WTC11 (cell line): ENCODE results near the gene CFAP20. TPM values are rescaled to one million over a fixed set of nuclear protein-coding genes. Genes with fewer than 3 reads are reported as not detected.

ENCODE experiments used
- ATAC-seq: fragments of 200-7000 bp; cut with Tn5 transposase; 2 replicates; pipeline ENCODE4 v1.10.0; 2021; ENCODE audit warnings: mild to moderate bottlenecking, moderate library complexity
- CTCF ChIA-PET: fragments of 300-600 bp; sonication (Branson Sonifier 250); formaldehyde crosslinking; loops from one replicate; lab custom pipeline; 2021; ENCODE audit warnings: antibody characterized with exemption; lab: Charles Lee
- POLR2A ChIA-PET: fragments of 350-600 bp; sonication (Branson Sonifier 250); formaldehyde crosslinking; loops from one replicate; lab custom pipeline; 2021; ENCODE audit warnings: antibody characterized with exemption; lab: Charles Lee
- DNase-seq: peaks from one replicate; pipeline ENCODE4 v3.0.0; 2021; ENCODE audit warnings: low spot score
- H3K27ac Mint-ChIP-seq: 2 replicates; pipeline ENCODE4 v1.8.0; 2021; ENCODE audit warnings: mixed read lengths
- H3K27me3 Mint-ChIP-seq: 2 replicates; pipeline ENCODE4 v1.8.0; 2021; ENCODE audit warnings: low read depth, mild to moderate bottlenecking, moderate library complexity, mixed read lengths
- H3K36me3 Mint-ChIP-seq: 2 replicates; pipeline ENCODE4 v1.8.0; 2021; ENCODE audit warnings: mixed read lengths
- H3K4me1 Mint-ChIP-seq: 2 replicates; pipeline ENCODE4 v1.8.0; 2022; ENCODE audit warnings: mixed read lengths
- H3K4me3 Mint-ChIP-seq: 2 replicates; pipeline ENCODE4 v1.8.0; 2021; ENCODE audit warnings: mild to moderate bottlenecking, moderate library complexity, mixed read lengths
- H3K9me3 Mint-ChIP-seq: 2 replicates; pipeline ENCODE4 v1.8.0; 2021; ENCODE audit warnings: mixed read lengths
- AFF4 ChIP-seq: sonication (generic); formaldehyde crosslinking; IDR thresholded peaks from 2 replicates; pipeline ENCODE4 v1.8.1; 2023; ENCODE audit warnings: mild to moderate bottlenecking, missing genetic modification reagents, borderline replicate concordance
- AR ChIP-seq: fragments of 250-450 bp; sonication (Bioruptor Pico); IDR thresholded peaks from 2 replicates; pipeline ENCODE4 v1.9.0; 2021; ENCODE audit warnings: mild to moderate bottlenecking
- HMGA2 ChIP-seq: fragments of 250-450 bp; sonication (Bioruptor Pico); IDR thresholded peaks from 2 replicates; pipeline ENCODE4 v1.4.0; 2021; ENCODE audit warnings: mild to moderate bottlenecking, moderate library complexity
- HMGXB4 ChIP-seq: sonication (generic); formaldehyde crosslinking; IDR thresholded peaks from 2 replicates; pipeline ENCODE4 v1.8.1; 2023; ENCODE audit warnings: mild to moderate bottlenecking, moderate library complexity, missing genetic modification reagents
- IRF2 ChIP-seq: sonication (generic); formaldehyde crosslinking; IDR thresholded peaks from 2 replicates; pipeline ENCODE4 v1.8.0; 2022; ENCODE audit warnings: low read depth, missing genetic modification reagents, borderline replicate concordance
- MAX ChIP-seq: sonication (generic); formaldehyde crosslinking; IDR thresholded peaks from 2 replicates; pipeline ENCODE4 v1.8.0; 2022; ENCODE audit warnings: mild to moderate bottlenecking, missing genetic modification reagents
- NFYB ChIP-seq: sonication (generic); formaldehyde crosslinking; conservative IDR thresholded peaks from 2 replicates; pipeline ENCODE4 v1.8.0; 2022; ENCODE audit warnings: low read depth, missing genetic modification reagents
- NR2C2 ChIP-seq: sonication (generic); formaldehyde crosslinking; IDR thresholded peaks from 2 replicates; pipeline ENCODE4 v1.8.0; 2022; ENCODE audit warnings: mild to moderate bottlenecking, missing genetic modification reagents
- NR3C1 ChIP-seq: sonication (generic); formaldehyde crosslinking; conservative IDR thresholded peaks from 2 replicates; pipeline ENCODE4 v1.8.1; 2023; ENCODE audit warnings: low read depth, mild to moderate bottlenecking, missing genetic modification reagents
- PREB ChIP-seq: sonication (generic); formaldehyde crosslinking; IDR thresholded peaks from 2 replicates; pipeline ENCODE4 v1.8.1; 2022; ENCODE audit warnings: mild to moderate bottlenecking, missing genetic modification reagents, moderate library complexity, borderline replicate concordance
- SP1 ChIP-seq: sonication (generic); formaldehyde crosslinking; conservative IDR thresholded peaks from 2 replicates; pipeline ENCODE4 v1.8.1; 2022; ENCODE audit warnings: missing genetic modification reagents
- STAT6 ChIP-seq: sonication (generic); formaldehyde crosslinking; conservative IDR thresholded peaks from 2 replicates; pipeline ENCODE4 v1.8.1; 2023; ENCODE audit warnings: mild to moderate bottlenecking, low read depth, missing genetic modification reagents, moderate library complexity
- ZBTB21 ChIP-seq: sonication (generic); formaldehyde crosslinking; IDR thresholded peaks from 2 replicates; pipeline ENCODE4 v1.8.1; 2023; ENCODE audit warnings: mild to moderate bottlenecking, missing genetic modification reagents, borderline replicate concordance
- ZMAT4 ChIP-seq: fragments of 250-450 bp; sonication (Bioruptor Pico); IDR thresholded peaks from 2 replicates; pipeline ENCODE4 v1.9.0; 2021; ENCODE audit warnings: mild to moderate bottlenecking
- ZNF138 ChIP-seq: sonication (generic); formaldehyde crosslinking; conservative IDR thresholded peaks from 2 replicates; pipeline ENCODE4 v1.8.1; 2022; ENCODE audit warnings: mild to moderate bottlenecking, moderate library complexity, missing genetic modification reagents
- ZNF263 ChIP-seq: sonication (generic); formaldehyde crosslinking; IDR thresholded peaks from 2 replicates; pipeline ENCODE4 v1.8.1; 2022; ENCODE audit warnings: low read depth, mild to moderate bottlenecking, moderate library complexity, missing genetic modification reagents
- ZNF281 ChIP-seq: sonication (generic); formaldehyde crosslinking; IDR thresholded peaks from 2 replicates; pipeline ENCODE4 v1.8.0; 2023; ENCODE audit warnings: mild to moderate bottlenecking, missing genetic modification reagents
- ZNF423 ChIP-seq: fragments of 250-450 bp; sonication (Bioruptor Pico); IDR thresholded peaks from 2 replicates; pipeline ENCODE4 v2.1.2; 2022; ENCODE audit warnings: mild to moderate bottlenecking, moderate library complexity
- total RNA-seq: library from RNA; stranded (reverse); gene quantifications from 3 replicates; pipeline ENCODE4 v1.2.3, GENCODE V29; 2021

CFAP20 gene
- total RNA-seq, 1 experiment from 2014 or later = 41.9 TPM

GRCh38 chr16:58105631-58106030, 23.6 kb downstream of the CFAP20 start:
- Mint-ChIP-seq H3K36me3 (no peaks in the 10 kb centered on the region), H3K4me1 (peaks cover 39% of the 10 kb centered on the region), H3K4me3 (no peak overlapping the region), H3K9me3 (no peaks in the 10 kb centered on the region), H3K27ac (no peak overlapping the region), H3K27me3 (no peaks in the 10 kb centered on the region)
- DNase-seq (no peak), ATAC-seq (no peak)
- POLR2A ChIA-PET = no interaction called here
- CTCF ChIA-PET = interaction anchor here (0.5 to 2.2 kb wide), 3 partner anchors 8 to 573 kb away, joined by 3 to 12 read pairs (median 5); no protein-coding TSS in a partner anchor
- TF ChIP-seq MAX (CRISPR knock-in tag) (no peak), NFYB (CRISPR knock-in tag) (no peak), ZNF281 (CRISPR knock-in tag) (no peak), AR (CRISPR knock-in tag) (no peak), ZMAT4 (CRISPR knock-in tag) (no peak), IRF2 (CRISPR knock-in tag) (no peak), NR2C2 (no peak), STAT6 (CRISPR knock-in tag) (no peak), ZNF423 (CRISPR knock-in tag) (no peak)

- peaks cover 28% of the 10 kb centered on the region for H3K4me1 Mint-ChIP-seq
- ATAC-seq = no peak
- POLR2A ChIA-PET = no interaction called here
- H3K27ac Mint-ChIP-seq = no peak overlapping the region
- no peaks in the 10 kb centered on the region for H3K27me3 Mint-ChIP-seq
- H3K36me3 Mint-ChIP-seq = no peaks in the 10 kb centered on the region
- DNase-seq = no peak
- no peaks in the 10 kb centered on the region for H3K9me3 Mint-ChIP-seq
- no peak overlapping the region for H3K4me3 Mint-ChIP-seq
- CTCF ChIA-PET = interaction anchor here (2.6 kb wide), 1 partner anchor 19 kb away, joined by 7 read pairs; no protein-coding TSS in a partner anchor
- TF ChIP-seq PREB (CRISPR knock-in tag) (no peak), ZBTB21 (CRISPR knock-in tag) (no peak), HMGXB4 (CRISPR knock-in tag) (no peak), AFF4 (CRISPR knock-in tag) (no peak), ZNF263 (no peak), ZNF138 (CRISPR knock-in tag) (no peak), HMGA2 (CRISPR knock-in tag) (no peak), NR3C1 (CRISPR knock-in tag) (no peak), SP1 (CRISPR knock-in tag) (no peak)
Observed at GRCh38 chr16:58102665-58103392, 26.4 kb downstream of the CFAP20 start.
